HEK293T (cell line): ENCODE measurements around the gene FOXO1.

Experiments used
- CTCF ChIA-PET: fragments of 350-600 bp; formaldehyde crosslinking; extraction: SDS; loops from one replicate; lab custom pipeline; 2021; ENCODE audit warnings: antibody characterized with exemption, inconsistent platforms; lab: Yijun Ruan, JAX
- POLR2A ChIA-PET: fragments of 350-600 bp; formaldehyde crosslinking; extraction: SDS; loops from one replicate; lab custom pipeline; 2020; ENCODE audit warnings: antibody characterized with exemption, inconsistent platforms; lab: Yijun Ruan, JAX
- DNase-seq: peaks from one replicate; pipeline ENCODE4 v3.0.0; 2012; ENCODE audit warnings: mixed read lengths; ENCODE audit errors: extremely low spot score
- ARNT ChIP-seq: fragments of 450-650 bp; IDR thresholded peaks from 2 replicates; pipeline ENCODE4 v1.6.1; 2017; ENCODE audit warnings: mild to moderate bottlenecking
- BHLHE40 ChIP-seq: fragments of 450-650 bp; IDR thresholded peaks from 2 replicates; pipeline ENCODE4 v1.6.1; 2016; ENCODE audit warnings: mild to moderate bottlenecking, moderate library complexity, borderline replicate concordance
- CTBP1 ChIP-seq: fragments of 450-650 bp; IDR thresholded peaks from 2 replicates; pipeline ENCODE4 v1.6.1; 2016; ENCODE audit warnings: borderline replicate concordance
- ELF4 ChIP-seq: fragments of 450-650 bp; IDR thresholded peaks from 2 replicates; pipeline ENCODE4 v1.6.1; 2017; ENCODE audit warnings: antibody characterized with exemption
- FOXA1 ChIP-seq: fragments of 450-650 bp; IDR thresholded peaks from 2 replicates; pipeline ENCODE4 v1.6.1; 2016; ENCODE audit warnings: mild to moderate bottlenecking
- FOXK2 ChIP-seq: fragments of 450-650 bp; IDR thresholded peaks from 2 replicates; pipeline ENCODE4 v1.6.1; 2016; ENCODE audit warnings: mild to moderate bottlenecking
- FOXM1 ChIP-seq: fragments of 450-650 bp; IDR thresholded peaks from 2 replicates; pipeline ENCODE4 v1.6.1; 2017; ENCODE audit warnings: mild to moderate bottlenecking, borderline replicate concordance
- HDGF ChIP-seq: fragments of 450-650 bp; IDR thresholded peaks from 2 replicates; pipeline ENCODE4 v1.6.1; 2017; ENCODE audit warnings: antibody characterized with exemption, borderline replicate concordance
- L3MBTL2 ChIP-seq: fragments of 450-650 bp; conservative IDR thresholded peaks from 2 replicates; pipeline ENCODE4 v1.6.1; 2016; ENCODE audit warnings: mild to moderate bottlenecking
- LEF1 ChIP-seq: fragments of 450-650 bp; IDR thresholded peaks from 2 replicates; pipeline ENCODE4 v1.6.1; 2017; ENCODE audit warnings: mild to moderate bottlenecking, borderline replicate concordance
- NFRKB ChIP-seq: fragments of 450-650 bp; IDR thresholded peaks from 2 replicates; pipeline ENCODE4 v1.6.1; 2016; ENCODE audit warnings: mild to moderate bottlenecking, moderate library complexity
- SP1 ChIP-seq: fragments of 450-650 bp; IDR thresholded peaks from 2 replicates; pipeline ENCODE4 v1.6.1; 2017
- SUZ12 ChIP-seq: fragments of 450-650 bp; IDR thresholded peaks from 2 replicates; pipeline ENCODE4 v1.6.1; 2016; ENCODE audit warnings: mild to moderate bottlenecking
- TARDBP ChIP-seq: fragments of 450-650 bp; IDR thresholded peaks from 2 replicates; pipeline ENCODE4 v1.6.1; 2016
- ZNF384 ChIP-seq: fragments of 450-650 bp; IDR thresholded peaks from 2 replicates; pipeline ENCODE4 v1.6.1; 2016
- TF ChIP-seq, protein P1 (sequence below): fragments of 450-650 bp; IDR thresholded peaks from 2 replicates; pipeline ENCODE4 v1.6.1; 2016

Gene FOXO1

DNA sequence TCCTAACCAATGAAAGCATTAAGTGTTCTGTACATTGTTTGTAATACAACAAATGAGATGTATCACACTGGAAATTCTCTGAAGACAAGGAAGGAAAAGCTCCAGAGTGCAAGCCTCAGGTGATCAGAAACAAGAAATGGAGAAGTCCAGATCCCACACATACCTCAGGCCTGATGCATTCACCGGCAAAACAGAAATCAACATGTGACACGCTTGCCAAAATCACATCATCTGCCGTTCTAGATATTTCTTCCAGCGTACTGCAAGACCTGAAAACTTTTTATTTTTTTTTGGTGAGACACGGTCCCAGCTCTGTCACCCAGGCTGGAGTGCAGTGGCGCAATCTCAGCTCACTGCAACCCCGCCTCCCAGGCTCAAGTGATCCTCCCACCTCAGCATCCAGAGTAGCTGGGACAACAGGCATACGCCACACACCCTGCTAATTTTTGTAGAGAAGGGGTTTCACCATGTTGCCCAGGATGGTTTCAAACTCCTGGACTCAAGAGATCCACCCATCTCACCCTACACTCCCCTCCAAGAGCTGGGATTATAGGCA, 48.6 kb downstream of the FOXO1 start:
- ChIA-PET POLR2A (no interaction called here), CTCF (no interaction called here)
- no peak for DNase-seq
- TF ChIP-seq FOXM1, result no peak
- no peak for TF ChIP-seq L3MBTL2

DNA sequence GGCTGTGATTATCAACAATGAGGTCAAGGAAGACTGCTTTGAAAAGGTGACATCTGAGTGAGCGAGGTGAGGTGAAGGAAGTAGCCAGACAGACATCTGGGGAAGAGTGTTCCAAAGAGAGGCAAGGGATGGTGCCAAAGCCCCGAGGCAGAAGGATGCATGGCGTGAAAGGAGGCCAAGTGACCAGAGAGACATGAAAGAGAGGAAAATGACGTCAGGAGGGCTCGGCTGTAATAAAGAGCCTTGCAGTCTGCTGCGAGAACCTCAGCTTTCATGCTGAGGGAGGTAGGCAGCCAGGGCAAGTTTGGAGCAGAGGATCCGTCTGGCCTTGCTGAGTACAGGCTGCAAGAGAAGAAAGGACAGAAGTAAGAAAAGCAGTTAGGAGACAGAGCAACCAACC, 50.8 kb downstream of the FOXO1 start:
- DNase-seq, result no peak
- TF ChIP-seq FOXA1, result no peak
- no peak for TF ChIP-seq L3MBTL2
- TF ChIP-seq ELF4, result no peak
- TF ChIP-seq CTBP1, result no peak
- no peak for TF ChIP-seq HDGF
- TF ChIP-seq, protein P1, sequence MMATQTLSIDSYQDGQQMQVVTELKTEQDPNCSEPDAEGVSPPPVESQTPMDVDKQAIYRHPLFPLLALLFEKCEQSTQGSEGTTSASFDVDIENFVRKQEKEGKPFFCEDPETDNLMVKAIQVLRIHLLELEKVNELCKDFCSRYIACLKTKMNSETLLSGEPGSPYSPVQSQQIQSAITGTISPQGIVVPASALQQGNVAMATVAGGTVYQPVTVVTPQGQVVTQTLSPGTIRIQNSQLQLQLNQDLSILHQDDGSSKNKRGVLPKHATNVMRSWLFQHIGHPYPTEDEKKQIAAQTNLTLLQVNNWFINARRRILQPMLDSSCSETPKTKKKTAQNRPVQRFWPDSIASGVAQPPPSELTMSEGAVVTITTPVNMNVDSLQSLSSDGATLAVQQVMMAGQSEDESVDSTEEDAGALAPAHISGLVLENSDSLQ, result no peak
- CTCF ChIA-PET, result no interaction called here
- POLR2A ChIA-PET, result no interaction called here

DNA sequence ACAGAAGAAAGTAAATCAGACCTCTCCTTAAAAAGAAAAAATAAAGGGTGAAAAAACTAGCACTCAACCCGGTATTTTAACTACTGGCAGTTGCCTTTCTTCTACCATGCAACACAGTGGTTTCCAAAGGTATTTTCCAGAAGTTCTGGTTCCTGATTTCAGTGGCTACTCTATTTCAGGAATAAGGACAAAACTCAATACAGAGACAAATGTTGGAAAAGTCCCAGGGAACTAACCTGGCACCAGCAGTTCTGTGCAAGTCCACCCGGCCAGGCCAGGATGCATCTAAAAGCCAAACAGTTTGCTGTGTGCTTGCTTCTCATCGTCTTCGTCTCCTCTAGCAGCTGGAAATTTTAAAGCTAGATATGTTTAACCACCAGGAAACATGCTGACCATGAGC, 52.5 kb downstream of the FOXO1 start:
- ChIA-PET POLR2A (no interaction called here), CTCF (interaction anchor here (0.7 to 1.0 kb wide), 2 partner anchors 22 to 54 kb away, joined by 3 read pairs; no protein-coding TSS in a partner anchor)
- DNase-seq, result no peak
- TF ChIP-seq BHLHE40 (no peak), LEF1 (no peak), FOXM1 (no peak), SUZ12 (no peak), NFRKB (no peak), TARDBP (no peak), ZNF384 (no peak), CTBP1 (no peak), FOXA1 (no peak)
- TF ChIP-seq, protein P1, result no peak

DNA sequence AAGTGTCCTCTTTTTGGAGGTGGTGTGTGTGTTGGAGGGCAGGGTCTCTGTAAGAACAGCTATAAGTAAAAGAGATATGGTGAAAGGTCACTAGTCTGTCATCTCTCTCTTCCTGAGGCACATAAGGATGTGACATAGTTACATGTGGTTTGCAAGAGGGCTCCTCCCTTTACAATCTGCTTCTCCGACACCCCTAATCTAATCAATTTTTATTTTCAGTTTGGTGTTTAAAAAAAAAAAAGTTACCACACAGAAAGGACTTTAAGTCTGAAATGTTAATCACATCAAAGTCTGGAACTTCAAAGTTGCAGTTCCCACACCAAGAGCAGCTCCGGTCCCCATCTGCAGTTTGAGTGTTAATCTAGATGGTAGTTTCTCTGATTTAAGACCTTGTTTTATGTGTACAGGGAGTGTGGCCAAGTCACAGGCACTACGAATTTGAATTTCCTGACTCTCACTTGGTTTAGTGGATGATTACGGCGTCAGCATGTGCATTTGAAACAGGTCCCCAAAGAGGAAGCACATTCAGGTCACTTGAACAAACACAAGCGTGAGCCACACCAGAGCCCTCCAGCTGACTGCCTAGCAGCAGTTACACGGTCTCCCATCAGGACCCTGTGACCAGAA, 53.1 kb downstream of the FOXO1 start:
- ChIA-PET CTCF (interaction anchor here (0.7 to 1.0 kb wide), 2 partner anchors 21 to 55 kb away, joined by 3 read pairs; no protein-coding TSS in a partner anchor), POLR2A (no interaction called here)
- TF ChIP-seq, protein P1, result no peak
- TF ChIP-seq HDGF, result no peak
- TF ChIP-seq SUZ12, result no peak
- TF ChIP-seq BHLHE40, result no peak
- TF ChIP-seq SP1, result no peak
- no peak for TF ChIP-seq LEF1
- TF ChIP-seq ELF4, result no peak
- no peak for TF ChIP-seq ARNT
- no peak for TF ChIP-seq CTBP1
- TF ChIP-seq NFRKB, result no peak
- no peak for TF ChIP-seq FOXM1
- TF ChIP-seq TARDBP, result no peak
- peak; percentile 23 for DNase-seq

DNA sequence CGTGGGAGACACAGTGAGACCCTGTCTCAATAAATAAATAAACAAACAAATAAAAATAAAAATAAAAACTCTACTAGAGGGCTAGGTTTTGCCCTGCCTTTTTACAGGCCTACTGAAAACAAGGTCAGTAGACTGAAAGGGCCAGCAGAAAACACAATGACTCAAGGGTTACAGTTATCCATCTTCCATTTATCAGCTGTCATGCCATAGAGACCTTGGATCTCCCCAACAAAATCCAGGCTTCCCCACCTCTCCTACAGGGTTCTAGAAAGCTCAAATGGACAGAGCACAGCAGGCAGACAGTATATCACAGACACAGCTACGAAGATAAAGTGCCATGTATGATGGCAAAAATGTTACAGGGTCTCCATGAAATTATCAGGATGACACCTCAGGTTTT, 54.4 kb downstream of the FOXO1 start:
- DNase-seq, result no peak
- ChIA-PET POLR2A (no interaction called here), CTCF (no interaction called here)
- TF ChIP-seq, protein P1, result peak; percentile 48
- no peak for TF ChIP-seq FOXM1

DNA sequence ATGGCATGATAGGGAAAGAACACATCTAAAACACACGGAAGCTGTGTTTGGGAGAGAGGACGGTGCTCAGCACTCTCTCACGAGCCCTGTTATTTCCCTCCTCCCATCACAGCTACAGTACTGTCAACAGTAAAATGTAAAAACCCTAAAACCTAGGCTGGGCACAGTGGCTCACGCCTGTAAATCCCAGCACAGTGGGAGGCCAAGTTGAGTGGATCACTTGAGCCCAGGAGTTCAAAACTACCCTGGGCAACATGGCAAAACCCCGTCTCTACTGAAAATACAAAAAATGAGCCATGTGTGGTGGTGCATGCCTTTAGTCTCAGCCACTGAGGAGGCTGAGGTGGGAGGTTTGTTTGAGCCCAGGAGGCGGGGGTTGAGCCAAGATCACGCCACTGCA, 54.8 kb downstream of the FOXO1 start:
- CTCF ChIA-PET, result no interaction called here
- DNase-seq, result no peak
- POLR2A ChIA-PET, result no interaction called here
- TF ChIP-seq BHLHE40, result no peak
- no peak for TF ChIP-seq FOXK2
- TF ChIP-seq CTBP1, result no peak
- no peak for TF ChIP-seq L3MBTL2
- no peak for TF ChIP-seq ZNF384
- TF ChIP-seq TARDBP, result no peak
- TF ChIP-seq SP1, result no peak
- TF ChIP-seq ELF4, result no peak
- TF ChIP-seq SUZ12, result no peak
- TF ChIP-seq, protein P1, result no peak
- no peak for TF ChIP-seq ARNT
